Measurements from ENCODE around the gene DACT1. TPM values are rescaled to one million over a fixed set of nuclear protein-coding genes. Genes with fewer than 3 reads are reported as not detected.
A peak's percentile ranks its signal among the peaks of the same experiment; 100 is the strongest.
"Not testable (repeated sequence)": the region's sequence is repeated elsewhere in the genome, so short reads cannot be mapped to it uniquely, and the experiment has no call there.

Gene DACT1, protein sequence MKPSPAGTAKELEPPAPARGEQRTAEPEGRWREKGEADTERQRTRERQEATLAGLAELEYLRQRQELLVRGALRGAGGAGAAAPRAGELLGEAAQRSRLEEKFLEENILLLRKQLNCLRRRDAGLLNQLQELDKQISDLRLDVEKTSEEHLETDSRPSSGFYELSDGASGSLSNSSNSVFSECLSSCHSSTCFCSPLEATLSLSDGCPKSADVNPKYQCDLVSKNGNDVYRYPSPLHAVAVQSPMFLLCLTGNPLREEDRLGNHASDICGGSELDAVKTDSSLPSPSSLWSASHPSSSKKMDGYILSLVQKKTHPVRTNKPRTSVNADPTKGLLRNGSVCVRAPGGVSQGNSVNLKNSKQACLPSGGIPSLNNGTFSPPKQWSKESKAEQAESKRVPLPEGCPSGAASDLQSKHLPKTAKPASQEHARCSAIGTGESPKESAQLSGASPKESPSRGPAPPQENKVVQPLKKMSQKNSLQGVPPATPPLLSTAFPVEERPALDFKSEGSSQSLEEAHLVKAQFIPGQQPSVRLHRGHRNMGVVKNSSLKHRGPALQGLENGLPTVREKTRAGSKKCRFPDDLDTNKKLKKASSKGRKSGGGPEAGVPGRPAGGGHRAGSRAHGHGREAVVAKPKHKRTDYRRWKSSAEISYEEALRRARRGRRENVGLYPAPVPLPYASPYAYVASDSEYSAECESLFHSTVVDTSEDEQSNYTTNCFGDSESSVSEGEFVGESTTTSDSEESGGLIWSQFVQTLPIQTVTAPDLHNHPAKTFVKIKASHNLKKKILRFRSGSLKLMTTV
- 74.8 and 75.6 TPM in 2 replicates for total RNA-seq

DNA sequence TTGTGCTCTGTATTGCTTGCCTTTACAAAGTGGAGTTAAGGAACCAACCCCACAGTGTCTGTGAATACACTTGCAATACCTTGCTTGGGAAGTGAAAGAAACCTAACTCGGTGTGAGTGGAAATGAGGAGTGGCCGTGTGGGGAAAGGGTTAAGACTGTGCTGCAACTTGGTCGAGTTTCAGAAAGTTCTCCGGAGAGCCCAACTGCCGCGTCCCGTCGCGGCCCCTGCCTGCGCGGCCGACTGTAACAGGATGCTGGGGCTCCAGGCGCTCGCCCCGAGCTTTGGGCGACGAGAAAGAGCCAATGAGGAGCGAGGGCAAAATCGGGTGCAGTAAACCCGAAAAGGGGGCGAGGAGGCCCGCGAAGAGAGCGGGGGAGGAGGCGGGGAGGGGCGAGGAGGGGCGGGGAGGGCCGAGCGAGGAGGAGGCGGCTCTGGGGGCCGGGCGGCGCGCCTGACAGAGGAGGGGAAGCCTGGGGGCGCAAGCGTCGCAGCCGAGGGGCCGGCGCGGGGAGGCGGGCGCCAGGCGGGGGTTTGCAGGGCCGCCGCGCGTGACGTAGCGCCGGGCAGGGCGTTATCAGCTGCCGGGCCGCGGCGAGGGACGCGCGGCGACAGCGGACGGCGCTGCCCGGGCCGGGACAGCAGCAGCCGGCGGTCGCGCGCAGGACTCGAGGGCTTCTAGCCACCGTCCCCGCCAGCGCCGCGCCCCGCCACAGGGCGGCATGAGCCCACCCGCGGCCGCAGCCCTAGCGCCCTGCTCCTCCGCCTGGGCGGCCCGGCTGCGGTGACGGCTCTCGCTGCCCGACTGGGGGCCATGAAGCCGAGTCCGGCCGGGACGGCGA, at the start of gene DACT1:
TSS of gene DACT1 (plus strand) at position 572 of the 840 bp plus-strand sequence. CDS start at position 813, 241 bp downstream.
- peaks cover 3% of the 10 kb centered on the region for H3K27me3 ChIP-seq (ENCODE audit: insufficient read depth, low read length)
- peaks cover 20% of the 10 kb centered on the region for H3K36me3 ChIP-seq (ENCODE audit: insufficient read depth, low read length)
- peak within 1 kb of the TSS; percentile 78 for H3K4me3 ChIP-seq (ENCODE audit: insufficient read depth, low read length)
- peaks cover 18% of the 10 kb centered on the region for H3K79me2 ChIP-seq (ENCODE audit: insufficient read depth, low read length)
- H3K4me2 ChIP-seq (ENCODE audit: insufficient read depth, low read length): peak within 1 kb of the TSS; percentile 93
- no peaks in the 10 kb centered on the region for H3K9me3 ChIP-seq (ENCODE audit: low read depth, low read length)
- peak within 1 kb of the TSS; percentile 92 for H2AFZ ChIP-seq (ENCODE audit: low read length)
- H3K27ac ChIP-seq (ENCODE audit: low read depth, low read length): peak within 1 kb of the TSS; percentile 86
- no peaks in the 10 kb centered on the region for H4K20me1 ChIP-seq (ENCODE audit: insufficient read depth, low read length)
- TF ChIP-seq, protein P1, sequence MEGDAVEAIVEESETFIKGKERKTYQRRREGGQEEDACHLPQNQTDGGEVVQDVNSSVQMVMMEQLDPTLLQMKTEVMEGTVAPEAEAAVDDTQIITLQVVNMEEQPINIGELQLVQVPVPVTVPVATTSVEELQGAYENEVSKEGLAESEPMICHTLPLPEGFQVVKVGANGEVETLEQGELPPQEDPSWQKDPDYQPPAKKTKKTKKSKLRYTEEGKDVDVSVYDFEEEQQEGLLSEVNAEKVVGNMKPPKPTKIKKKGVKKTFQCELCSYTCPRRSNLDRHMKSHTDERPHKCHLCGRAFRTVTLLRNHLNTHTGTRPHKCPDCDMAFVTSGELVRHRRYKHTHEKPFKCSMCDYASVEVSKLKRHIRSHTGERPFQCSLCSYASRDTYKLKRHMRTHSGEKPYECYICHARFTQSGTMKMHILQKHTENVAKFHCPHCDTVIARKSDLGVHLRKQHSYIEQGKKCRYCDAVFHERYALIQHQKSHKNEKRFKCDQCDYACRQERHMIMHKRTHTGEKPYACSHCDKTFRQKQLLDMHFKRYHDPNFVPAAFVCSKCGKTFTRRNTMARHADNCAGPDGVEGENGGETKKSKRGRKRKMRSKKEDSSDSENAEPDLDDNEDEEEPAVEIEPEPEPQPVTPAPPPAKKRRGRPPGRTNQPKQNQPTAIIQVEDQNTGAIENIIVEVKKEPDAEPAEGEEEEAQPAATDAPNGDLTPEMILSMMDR (IDR thresholded peaks at IDR 0.05; ENCODE audit: extremely low read depth, low read depth, low read length): no peak
- DNase-seq (ENCODE audit: insufficient read length, low spot score, missing footprints): peak; percentile 91
- peaks cover 20% of the 10 kb centered on the region for H3K4me1 ChIP-seq (ENCODE audit: insufficient read depth, low read length)

DNA sequence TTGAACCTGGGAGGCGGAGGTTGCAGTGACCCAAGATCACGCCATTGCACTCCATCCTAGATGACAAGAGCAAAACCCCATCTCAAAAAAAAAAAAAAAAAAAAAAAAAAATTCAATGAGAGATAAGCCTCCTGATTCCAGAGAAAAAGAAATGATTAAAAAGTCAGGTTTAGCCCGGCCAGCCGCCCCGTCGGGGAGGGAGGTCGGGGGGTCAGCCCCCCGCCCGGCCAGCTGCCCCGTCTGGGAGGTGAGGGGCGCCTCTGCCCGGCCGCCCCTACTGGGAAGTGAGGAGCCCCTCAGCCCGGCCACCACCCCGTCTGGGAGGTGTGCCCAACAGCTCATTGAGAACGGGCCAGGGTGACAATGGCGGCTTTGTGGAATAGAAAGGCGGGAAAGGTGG, 49.4 kb upstream of the DACT1 start:
- not testable (repeated sequence) for H2AFZ ChIP-seq (ENCODE audit: low read length); H3K36me3 ChIP-seq (ENCODE audit: insufficient read depth, low read length); DNase-seq (ENCODE audit: insufficient read length, low spot score, missing footprints); H4K20me1 ChIP-seq (ENCODE audit: insufficient read depth, low read length); H3K9me3 ChIP-seq (ENCODE audit: low read depth, low read length); H3K27me3 ChIP-seq (ENCODE audit: insufficient read depth, low read length); H3K4me3 ChIP-seq (ENCODE audit: insufficient read depth, low read length); H3K4me2 ChIP-seq (ENCODE audit: insufficient read depth, low read length); H3K79me2 ChIP-seq (ENCODE audit: insufficient read depth, low read length); H3K27ac ChIP-seq (ENCODE audit: low read depth, low read length)
- peaks cover 10% of the 10 kb centered on the region for H3K4me1 ChIP-seq (ENCODE audit: insufficient read depth, low read length)

DNA sequence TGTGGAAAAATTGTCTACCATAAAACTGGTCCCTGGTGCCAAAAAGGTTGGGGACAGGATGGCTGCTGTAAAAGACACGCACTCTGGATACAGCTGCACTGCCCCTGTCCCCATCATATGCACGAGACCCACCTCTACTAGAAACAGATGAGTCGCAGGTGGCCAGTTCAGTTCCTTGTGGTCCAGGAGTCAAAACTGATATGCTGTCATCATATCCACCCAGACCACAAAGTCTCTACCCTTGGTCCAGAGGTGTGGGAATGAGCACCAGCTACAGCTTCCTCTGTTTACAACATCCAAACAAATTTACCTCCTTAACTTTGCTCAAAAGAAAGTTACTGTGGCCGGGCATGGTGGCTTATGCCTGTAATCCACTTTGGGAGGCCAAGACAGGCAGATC, 43.8 kb upstream of the DACT1 start:
- Histone ChIP-seq H4K20me1 (ENCODE audit: insufficient read depth, low read length) (no peaks in the 10 kb centered on the region), H3K4me3 (ENCODE audit: insufficient read depth, low read length) (no peak overlapping the region), H3K36me3 (ENCODE audit: insufficient read depth, low read length) (no peaks in the 10 kb centered on the region), H3K79me2 (ENCODE audit: insufficient read depth, low read length) (no peaks in the 10 kb centered on the region), H3K4me2 (ENCODE audit: insufficient read depth, low read length) (no peak overlapping the region), H3K4me1 (ENCODE audit: insufficient read depth, low read length) (no peaks in the 10 kb centered on the region), H2AFZ (ENCODE audit: low read length) (no peak overlapping the region), H3K27me3 (ENCODE audit: insufficient read depth, low read length) (no peaks in the 10 kb centered on the region), H3K27ac (ENCODE audit: low read depth, low read length) (no peak overlapping the region), H3K9me3 (ENCODE audit: low read depth, low read length) (no peaks in the 10 kb centered on the region)
- DNase-seq (ENCODE audit: insufficient read length, low spot score, missing footprints): no peak
- TF ChIP-seq, protein P1 (IDR thresholded peaks at IDR 0.05; ENCODE audit: extremely low read depth, low read depth, low read length): no peak

DNA sequence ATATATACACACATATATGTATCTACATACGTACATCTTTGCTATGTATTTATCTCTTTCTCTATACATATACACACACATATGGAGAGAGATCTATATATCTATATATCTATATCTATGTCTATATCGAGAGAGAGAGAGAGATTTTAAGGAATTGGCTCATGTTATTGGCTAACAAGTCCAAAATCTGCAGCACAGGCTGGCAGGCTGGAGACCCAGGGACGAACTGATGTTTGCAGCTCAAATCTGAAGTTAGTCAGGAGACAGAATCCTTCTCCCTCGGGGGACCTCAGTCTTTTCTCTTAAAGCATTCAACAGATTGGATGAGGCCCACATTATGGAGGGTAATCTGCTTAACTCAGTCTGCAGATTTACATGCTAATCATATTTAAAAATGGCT, 40.7 kb upstream of the DACT1 start:
- Histone ChIP-seq H3K4me2 (ENCODE audit: insufficient read depth, low read length) (no peak overlapping the region), H3K4me1 (ENCODE audit: insufficient read depth, low read length) (no peaks in the 10 kb centered on the region), H3K9me3 (ENCODE audit: low read depth, low read length) (no peaks in the 10 kb centered on the region), H2AFZ (ENCODE audit: low read length) (no peak overlapping the region), H3K79me2 (ENCODE audit: insufficient read depth, low read length) (no peaks in the 10 kb centered on the region), H3K4me3 (ENCODE audit: insufficient read depth, low read length) (no peak overlapping the region), H4K20me1 (ENCODE audit: insufficient read depth, low read length) (no peaks in the 10 kb centered on the region), H3K27ac (ENCODE audit: low read depth, low read length) (no peak overlapping the region), H3K36me3 (ENCODE audit: insufficient read depth, low read length) (no peaks in the 10 kb centered on the region), H3K27me3 (ENCODE audit: insufficient read depth, low read length) (no peaks in the 10 kb centered on the region)
- DNase-seq (ENCODE audit: insufficient read length, low spot score, missing footprints): no peak
- TF ChIP-seq, protein P1 (IDR thresholded peaks at IDR 0.05; ENCODE audit: extremely low read depth, low read depth, low read length): no peak

Measured in osteoblast (primary cell).